SK-N-SH (cell line): Measurements from ENCODE around the gene NKAP. TPM values are rescaled to one million over a fixed set of nuclear protein-coding genes. Genes with fewer than 3 reads are reported as not detected.
"Not testable (repeated sequence)": the region's sequence is repeated elsewhere in the genome, so short reads cannot be mapped to it uniquely, and the experiment has no call there.

Experiments used
- CTCF ChIA-PET: fragments of 300-600, 350-600 bp; formaldehyde crosslinking; extraction: SDS; loops from one replicate; lab custom pipeline; 2021; lab: Yijun Ruan, JAX
- POLR2A ChIA-PET: fragments of 350-600 bp; sonication (Branson Sonifier 250); formaldehyde crosslinking; extraction: SDS; loops from one replicate; lab custom pipeline; 2020; ENCODE audit warnings: antibody characterized with exemption, inconsistent platforms; lab: Yijun Ruan, JAX
- DNase-seq: peaks from one replicate; pipeline ENCODE4 v3.0.0; 2012
- H2AFZ ChIP-seq: fragments of 200-600 bp; sonication (generic); 2 replicates; pipeline ENCODE4 v1.8.1; 2016; ENCODE audit warnings: antibody characterized with exemption, mild to moderate bottlenecking, low read depth
- H3F3A ChIP-seq: fragments of 200-600 bp; sonication (generic); replicated peaks from 2 replicates; pipeline ENCODE3; 2016; ENCODE audit warnings: antibody characterized with exemption, mild to moderate bottlenecking; ENCODE audit not compliant: insufficient read depth
- H3K27ac ChIP-seq, 2 experiments: fragments of 200-500 bp in 1 of 2; fragments of 200-600 bp in 1 of 2; sonication (Bioruptor generic) in 1 of 2; sonication (generic), shearing (Covaris generic) in 1 of 2; 2 replicates each; pipeline versions ENCODE4 v1.5.1 to v1.6.1; 2014 to 2016; ENCODE audit warnings: low read depth in 2 of 2, inconsistent platforms in 1 of 2, low read length in 1 of 2, mild to moderate bottlenecking in 1 of 2, mixed read lengths in 1 of 2
- H3K27me3 ChIP-seq: fragments of 200-600 bp; sonication (generic), shearing (Covaris generic); 2 replicates; pipeline ENCODE4 v1.6.1; 2016; ENCODE audit warnings: mixed run types; ENCODE audit not compliant: insufficient read depth
- H3K36me3 ChIP-seq, 2 experiments: fragments of 200-500 bp in 1 of 2; fragments of 200-600 bp in 1 of 2; sonication (Bioruptor generic) in 1 of 2; sonication (generic) in 1 of 2; replicated peaks in 1 of 2; 2 replicates each; pipeline versions ENCODE3 to v1.5.1; 2014 to 2016; ENCODE audit warnings: low read length in 1 of 2, mild to moderate bottlenecking in 1 of 2; ENCODE audit not compliant: insufficient read depth in 2 of 2, control insufficient read depth in 1 of 2
- H3K4me1 ChIP-seq, 2 experiments: fragments of 200-500 bp in 1 of 2; fragments of 200-600 bp in 1 of 2; sonication (Bioruptor generic) in 1 of 2; sonication (generic), shearing (Covaris generic) in 1 of 2; 2 replicates each; pipeline versions ENCODE4 v1.5.1 to v1.6.1; 2014 to 2016; ENCODE audit warnings: low read depth in 1 of 2, low read length in 1 of 2, mixed run types in 1 of 2; ENCODE audit not compliant: insufficient read depth in 2 of 2, control insufficient read depth in 1 of 2
- H3K4me2 ChIP-seq: fragments of 200-600 bp; sonication (generic), shearing (Covaris generic); 2 replicates; pipeline ENCODE4 v1.6.1; 2017; ENCODE audit warnings: mixed run types
- H3K4me3 ChIP-seq, 2 experiments: fragments of 200-500 bp in 1 of 2; fragments of 200-600 bp in 1 of 2; sonication (Bioruptor generic) in 1 of 2; sonication (generic), shearing (Covaris generic) in 1 of 2; 2 replicates each; pipeline versions ENCODE4 v1.5.1 to v1.8.1; 2014 to 2016; ENCODE audit warnings: low read depth in 2 of 2, inconsistent platforms in 1 of 2, low read length in 1 of 2, mild to moderate bottlenecking in 1 of 2, mixed read lengths in 1 of 2, moderate library complexity in 1 of 2
- H3K79me2 ChIP-seq: fragments of 200-600 bp; sonication (generic); 2 replicates; pipeline ENCODE4 v1.8.1; 2017; ENCODE audit warnings: mild to moderate bottlenecking; ENCODE audit not compliant: insufficient read depth
- H3K9ac ChIP-seq: fragments of 200-600 bp; sonication (generic); 2 replicates; pipeline ENCODE4 v1.6.1; 2017; ENCODE audit warnings: mixed run types
- H3K9me2 ChIP-seq: fragments of 200-600 bp; sonication (generic); 2 replicates; pipeline ENCODE4 v1.6.1; 2017; ENCODE audit warnings: mixed run types
- H3K9me3 ChIP-seq: fragments of 200-600 bp; sonication (generic); 2 replicates; pipeline ENCODE4 v1.6.1; 2017; ENCODE audit warnings: mixed run types, mild to moderate bottlenecking, moderate library complexity
- H4K20me1 ChIP-seq: fragments of 200-600 bp; sonication (generic); 2 replicates; pipeline ENCODE4 v1.6.1; 2017; ENCODE audit warnings: mild to moderate bottlenecking, mixed run types; ENCODE audit not compliant: insufficient read depth
- CHD2 ChIP-seq: fragments of 150-350 bp; IDR thresholded peaks from 2 replicates; pipeline ENCODE4 v1.6.1; 2018; ENCODE audit warnings: low read length; ENCODE audit not compliant: partially characterized antibody
- FOSL2 ChIP-seq: IDR thresholded peaks from 2 replicates; pipeline ENCODE4 v1.4.0; 2012; ENCODE audit warnings: low read depth, mild to moderate bottlenecking, moderate library complexity, borderline replicate concordance
- GABPA ChIP-seq: IDR thresholded peaks from 2 replicates; pipeline ENCODE4 v1.4.0; 2012; ENCODE audit warnings: low read depth, mild to moderate bottlenecking
- GATA2 ChIP-seq: sonication (generic); formaldehyde crosslinking; IDR thresholded peaks from 2 replicates; pipeline ENCODE4 v1.5.0; 2020; ENCODE audit warnings: mild to moderate bottlenecking, missing genetic modification reagents
- JUND ChIP-seq: IDR thresholded peaks from 2 replicates; pipeline ENCODE4 v1.4.0; 2012
- RAD21 ChIP-seq: IDR thresholded peaks from 2 replicates; pipeline ENCODE4 v1.6.1; 2012; ENCODE audit warnings: mild to moderate bottlenecking, low read length
- RFX5 ChIP-seq: IDR thresholded peaks from 2 replicates; pipeline ENCODE4 v1.6.1; 2012; ENCODE audit warnings: mild to moderate bottlenecking, improper control_type of control experiment, low read length
- RXRA ChIP-seq: IDR thresholded peaks from 2 replicates; pipeline ENCODE4 v1.4.0; 2012; ENCODE audit warnings: low read depth, mild to moderate bottlenecking, borderline replicate concordance
- SMC3 ChIP-seq: IDR thresholded peaks from 2 replicates; pipeline ENCODE4 v1.6.1; 2012; ENCODE audit warnings: low read depth, low read length, improper control_type of control experiment
- YY1 ChIP-seq: IDR thresholded peaks from 2 replicates; pipeline ENCODE4 v1.4.0; 2012; ENCODE audit warnings: low read depth, mild to moderate bottlenecking
- WGBS: methylation state at CpG from one replicate; pipeline ENCODE4 v1.1.6; 2017; ENCODE audit warnings: low lambda C conversion rate; 5-methylcytosine and 5-hydroxymethylcytosine counted together
- polyA plus RNA-seq, 3 experiments: library from polyadenylated mRNA; depleted of rRNA; stranded (reverse); fragments of >200 nt; gene quantifications; 2 replicates each; pipeline ENCODE4 v1.2.3, GENCODE V29; 2012
- TF ChIP-seq, protein P1 (sequence below): IDR thresholded peaks from 2 replicates; pipeline ENCODE4; 2012
- TF ChIP-seq, protein P2 (sequence below): fragments of 200-600 bp; sonication (generic); IDR thresholded peaks from 2 replicates; pipeline ENCODE4 v1.6.1; 2017; ENCODE audit warnings: antibody characterized with exemption, mild to moderate bottlenecking, moderate library complexity
- TF ChIP-seq, protein P3 (sequence below): fragments of 150-350 bp; IDR thresholded peaks from 2 replicates; pipeline ENCODE4 v1.6.1; 2016; ENCODE audit warnings: mild to moderate bottlenecking, low read depth, low read length
- TF ChIP-seq, protein P4 (sequence below): fragments of 150-350 bp; IDR thresholded peaks from 2 replicates; pipeline ENCODE4 v1.6.1; 2017; ENCODE audit warnings: antibody characterized with exemption, low read length, low read depth, borderline replicate concordance
- TF ChIP-seq, protein P5 (sequence below): IDR thresholded peaks from 2 replicates; pipeline ENCODE4 v1.4.0; 2012; ENCODE audit warnings: low read depth, borderline replicate concordance

NKAP gene
- polyA plus RNA-seq, 1 of the 3 experiments (the other 2 are of a cell fraction), result 4.2 TPM

DNA sequence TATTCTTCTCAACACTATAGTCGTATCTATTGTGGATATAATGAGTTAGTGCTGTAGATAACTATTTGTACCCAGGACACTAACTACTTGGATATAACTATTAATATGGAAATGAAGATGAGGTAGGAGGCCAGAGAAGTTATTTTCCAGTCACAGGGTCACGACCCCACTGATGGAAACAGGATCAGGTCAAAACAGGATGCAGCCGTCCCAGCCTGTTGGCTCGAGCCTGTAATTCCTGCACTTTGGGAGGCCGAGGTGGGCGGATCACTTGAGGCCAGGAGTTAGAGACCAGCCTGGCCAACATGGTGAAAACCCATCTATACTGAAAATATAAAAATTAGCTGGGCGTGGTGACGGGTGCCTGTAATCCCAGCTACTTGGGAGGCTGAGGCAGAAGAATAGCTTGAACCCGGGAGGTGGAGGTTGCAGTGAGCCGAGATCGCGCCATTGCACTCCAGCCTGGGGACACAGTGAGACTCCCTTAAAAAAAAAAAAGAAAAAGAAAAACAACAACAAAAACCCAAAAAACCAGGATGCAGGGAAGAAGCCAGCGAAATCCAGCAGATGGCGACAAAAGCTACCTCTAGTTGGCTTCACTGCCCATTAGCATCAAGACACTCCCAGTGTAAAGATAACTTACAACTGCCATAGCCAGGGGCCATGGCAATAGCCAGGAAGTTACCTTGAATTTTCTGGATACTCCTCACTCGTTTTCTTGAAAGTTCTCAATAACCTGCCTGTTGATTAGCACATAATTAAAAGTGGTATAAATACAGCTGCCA is 37.9 kb upstream of the NKAP start:
- no peak overlapping the region for H3K4me2 ChIP-seq
- H3K4me3 ChIP-seq, result no peak overlapping the region; a peak in 1 of 4 replicates
- no peaks in the 10 kb centered on the region for H3K4me1 ChIP-seq
- DNase-seq, result peak; percentile 61
- POLR2A ChIA-PET, result interaction anchor here (0.7 kb wide), 1 partner anchor 512 kb away, joined by 5 read pairs; no protein-coding TSS in a partner anchor
- TF ChIP-seq GABPA (no peak), RAD21 (peak; percentile 62), SMC3 (peak; percentile 36; the same call in 1 of the 2 replicates), JUND (no peak)
- TF ChIP-seq, protein P1, sequence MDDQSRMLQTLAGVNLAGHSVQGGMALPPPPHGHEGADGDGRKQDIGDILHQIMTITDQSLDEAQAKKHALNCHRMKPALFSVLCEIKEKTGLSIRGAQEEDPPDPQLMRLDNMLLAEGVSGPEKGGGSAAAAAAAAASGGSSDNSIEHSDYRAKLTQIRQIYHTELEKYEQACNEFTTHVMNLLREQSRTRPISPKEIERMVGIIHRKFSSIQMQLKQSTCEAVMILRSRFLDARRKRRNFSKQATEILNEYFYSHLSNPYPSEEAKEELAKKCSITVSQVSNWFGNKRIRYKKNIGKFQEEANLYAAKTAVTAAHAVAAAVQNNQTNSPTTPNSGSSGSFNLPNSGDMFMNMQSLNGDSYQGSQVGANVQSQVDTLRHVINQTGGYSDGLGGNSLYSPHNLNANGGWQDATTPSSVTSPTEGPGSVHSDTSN, result 0 out of 2 replicates have a peak, but pooled peaks have one; percentile 15
- TF ChIP-seq, protein P2, sequence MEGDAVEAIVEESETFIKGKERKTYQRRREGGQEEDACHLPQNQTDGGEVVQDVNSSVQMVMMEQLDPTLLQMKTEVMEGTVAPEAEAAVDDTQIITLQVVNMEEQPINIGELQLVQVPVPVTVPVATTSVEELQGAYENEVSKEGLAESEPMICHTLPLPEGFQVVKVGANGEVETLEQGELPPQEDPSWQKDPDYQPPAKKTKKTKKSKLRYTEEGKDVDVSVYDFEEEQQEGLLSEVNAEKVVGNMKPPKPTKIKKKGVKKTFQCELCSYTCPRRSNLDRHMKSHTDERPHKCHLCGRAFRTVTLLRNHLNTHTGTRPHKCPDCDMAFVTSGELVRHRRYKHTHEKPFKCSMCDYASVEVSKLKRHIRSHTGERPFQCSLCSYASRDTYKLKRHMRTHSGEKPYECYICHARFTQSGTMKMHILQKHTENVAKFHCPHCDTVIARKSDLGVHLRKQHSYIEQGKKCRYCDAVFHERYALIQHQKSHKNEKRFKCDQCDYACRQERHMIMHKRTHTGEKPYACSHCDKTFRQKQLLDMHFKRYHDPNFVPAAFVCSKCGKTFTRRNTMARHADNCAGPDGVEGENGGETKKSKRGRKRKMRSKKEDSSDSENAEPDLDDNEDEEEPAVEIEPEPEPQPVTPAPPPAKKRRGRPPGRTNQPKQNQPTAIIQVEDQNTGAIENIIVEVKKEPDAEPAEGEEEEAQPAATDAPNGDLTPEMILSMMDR, result peak; percentile 74
- TF ChIP-seq, all 33 proteins: peak for 4
- H3K27me3 ChIP-seq, result peaks cover 7% of the 10 kb centered on the region; the same call in 1 of the 2 replicates
- no peaks in the 10 kb centered on the region for H3K36me3 ChIP-seq
- no peaks in the 10 kb centered on the region for H3K9me2 ChIP-seq
- no peaks in the 10 kb centered on the region for H3K9me3 ChIP-seq
- H3K79me2 ChIP-seq, result no peaks in the 10 kb centered on the region
- no peaks in the 10 kb centered on the region for H3F3A ChIP-seq
- no peak overlapping the region for H2AFZ ChIP-seq
- CTCF ChIA-PET, result interaction anchor here (0.6 to 3.5 kb wide), 15 partner anchors 10 to 232 kb away, joined by 3 to 29 read pairs (median 4); no protein-coding TSS in a partner anchor
- H4K20me1 ChIP-seq, result no peaks in the 10 kb centered on the region
- no peak overlapping the region for H3K27ac ChIP-seq
- 14% methylated on average over 15 of the region's 15 CpGs for WGBS
- no peak overlapping the region for H3K9ac ChIP-seq

DNA sequence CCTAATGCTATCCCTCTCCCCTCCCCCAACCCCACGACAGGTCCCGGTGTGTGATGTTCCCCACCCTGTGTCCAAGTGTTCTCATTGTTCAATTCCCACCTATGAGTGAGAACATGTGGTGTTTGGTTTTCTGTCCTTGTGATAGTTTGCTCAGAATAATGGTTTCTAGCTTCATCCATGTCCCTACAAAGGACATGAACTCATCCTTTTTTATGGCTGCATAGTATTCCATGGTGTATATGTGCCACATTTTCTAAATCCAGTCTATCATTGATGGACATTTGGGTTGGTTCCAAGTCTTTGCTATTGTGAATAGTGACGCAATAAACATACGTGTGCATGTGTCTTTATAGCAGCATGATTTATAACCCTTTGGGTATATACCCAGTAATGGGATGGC is 33.6 kb upstream of the NKAP start:
- H3K9me3 ChIP-seq, CTCF ChIA-PET, H3K36me3 ChIP-seq, H3K4me2 ChIP-seq, H3K27ac ChIP-seq, H3K79me2 ChIP-seq, H3K4me3 ChIP-seq, H3K27me3 ChIP-seq, H3K9ac ChIP-seq, H3K9me2 ChIP-seq, DNase-seq, H2AFZ ChIP-seq, POLR2A ChIA-PET, H3K4me1 ChIP-seq, H4K20me1 ChIP-seq, H3F3A ChIP-seq: not testable (repeated sequence)
- WGBS, result 21% methylated on average over 4 of the region's 4 CpGs

DNA sequence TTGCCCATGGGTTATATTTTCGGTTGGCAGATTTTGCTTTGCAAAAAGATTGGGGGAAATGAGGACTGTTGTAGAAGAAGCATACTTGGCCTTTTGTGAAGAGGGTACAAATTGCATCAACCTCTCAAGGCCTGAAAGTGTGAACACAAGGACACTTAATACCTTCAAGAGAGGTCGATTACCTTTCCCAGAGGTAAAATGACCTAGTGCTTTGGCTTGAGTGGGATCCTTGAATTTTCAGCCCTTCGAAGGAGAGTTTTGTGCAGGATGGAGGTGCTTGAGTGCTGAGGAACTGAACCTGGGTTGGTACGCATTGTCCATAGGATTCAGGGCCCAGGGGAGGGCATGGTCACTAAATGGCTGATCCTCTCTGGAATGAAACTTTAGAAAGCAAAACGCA is 27.6 kb upstream of the NKAP start:
- no peaks in the 10 kb centered on the region for H4K20me1 ChIP-seq
- ChIA-PET POLR2A (no interaction called here), CTCF (no interaction called here)
- H3K79me2 ChIP-seq, result no peaks in the 10 kb centered on the region
- no peak overlapping the region for H3K4me2 ChIP-seq
- no peak overlapping the region for H3K4me3 ChIP-seq
- H2AFZ ChIP-seq, result no peak overlapping the region
- H3K4me1 ChIP-seq, result no peaks in the 10 kb centered on the region
- H3K36me3 ChIP-seq, result no peaks in the 10 kb centered on the region
- H3K27ac ChIP-seq, result no peak overlapping the region
- no peak for DNase-seq
- H3K27me3 ChIP-seq, result no peaks in the 10 kb centered on the region; the same call in 1 of the 2 replicates
- no peak overlapping the region for H3K9ac ChIP-seq
- WGBS, result 15% methylated on average over 5 of the region's 5 CpGs
- H3K9me3 ChIP-seq, result no peaks in the 10 kb centered on the region
- no peaks in the 10 kb centered on the region for H3F3A ChIP-seq
- H3K9me2 ChIP-seq, result no peaks in the 10 kb centered on the region
- TF ChIP-seq GATA2 (CRISPR knock-in tag), result no peak
- TF ChIP-seq YY1, result no peak
- TF ChIP-seq, protein P3, sequence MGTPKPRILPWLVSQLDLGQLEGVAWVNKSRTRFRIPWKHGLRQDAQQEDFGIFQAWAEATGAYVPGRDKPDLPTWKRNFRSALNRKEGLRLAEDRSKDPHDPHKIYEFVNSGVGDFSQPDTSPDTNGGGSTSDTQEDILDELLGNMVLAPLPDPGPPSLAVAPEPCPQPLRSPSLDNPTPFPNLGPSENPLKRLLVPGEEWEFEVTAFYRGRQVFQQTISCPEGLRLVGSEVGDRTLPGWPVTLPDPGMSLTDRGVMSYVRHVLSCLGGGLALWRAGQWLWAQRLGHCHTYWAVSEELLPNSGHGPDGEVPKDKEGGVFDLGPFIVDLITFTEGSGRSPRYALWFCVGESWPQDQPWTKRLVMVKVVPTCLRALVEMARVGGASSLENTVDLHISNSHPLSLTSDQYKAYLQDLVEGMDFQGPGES, result no peak
- TF ChIP-seq RXRA, result no peak
- TF ChIP-seq, protein P4, sequence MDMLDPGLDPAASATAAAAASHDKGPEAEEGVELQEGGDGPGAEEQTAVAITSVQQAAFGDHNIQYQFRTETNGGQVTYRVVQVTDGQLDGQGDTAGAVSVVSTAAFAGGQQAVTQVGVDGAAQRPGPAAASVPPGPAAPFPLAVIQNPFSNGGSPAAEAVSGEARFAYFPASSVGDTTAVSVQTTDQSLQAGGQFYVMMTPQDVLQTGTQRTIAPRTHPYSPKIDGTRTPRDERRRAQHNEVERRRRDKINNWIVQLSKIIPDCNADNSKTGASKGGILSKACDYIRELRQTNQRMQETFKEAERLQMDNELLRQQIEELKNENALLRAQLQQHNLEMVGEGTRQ, result no peak
- TF ChIP-seq, protein P5, sequence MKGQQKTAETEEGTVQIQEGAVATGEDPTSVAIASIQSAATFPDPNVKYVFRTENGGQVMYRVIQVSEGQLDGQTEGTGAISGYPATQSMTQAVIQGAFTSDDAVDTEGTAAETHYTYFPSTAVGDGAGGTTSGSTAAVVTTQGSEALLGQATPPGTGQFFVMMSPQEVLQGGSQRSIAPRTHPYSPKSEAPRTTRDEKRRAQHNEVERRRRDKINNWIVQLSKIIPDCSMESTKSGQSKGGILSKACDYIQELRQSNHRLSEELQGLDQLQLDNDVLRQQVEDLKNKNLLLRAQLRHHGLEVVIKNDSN, result no peak
- no peak for TF ChIP-seq SMC3
- TF ChIP-seq FOSL2, result no peak
- TF ChIP-seq CHD2, result no peak
- no peak for TF ChIP-seq RFX5
